ENCODE measurements around the gene THAP8. TPM values are rescaled to one million over a fixed set of nuclear protein-coding genes. Genes with fewer than 3 reads are reported as not detected.
A peak's percentile ranks its signal among the peaks of the same experiment; 100 is the strongest.

Gene THAP8
- polyA plus RNA-seq, 12 donors, result 5.8 to 17.9 (median 8.1) TPM; not detected in 1

DNA sequence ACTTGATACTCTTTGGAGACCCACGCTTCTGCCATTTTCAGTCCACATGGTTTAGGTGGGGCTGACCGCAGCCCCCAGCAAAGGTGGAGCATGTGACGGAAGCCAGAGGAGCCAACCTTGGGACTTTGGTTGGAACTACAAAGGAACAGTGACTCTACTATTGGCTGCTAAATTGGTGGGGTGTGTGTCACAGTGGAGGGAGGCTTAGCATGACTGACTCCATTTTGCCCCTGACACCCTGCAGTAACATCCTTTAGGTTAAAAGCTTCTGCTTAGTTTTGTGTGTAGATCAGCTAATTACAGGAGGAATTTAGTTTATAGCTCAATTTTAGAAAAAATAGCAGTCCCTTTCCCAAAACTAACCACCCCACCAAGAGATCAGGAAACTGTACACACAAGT is 52.5 kb downstream of the THAP8 start:
- DNase-seq, result no peak

DNA sequence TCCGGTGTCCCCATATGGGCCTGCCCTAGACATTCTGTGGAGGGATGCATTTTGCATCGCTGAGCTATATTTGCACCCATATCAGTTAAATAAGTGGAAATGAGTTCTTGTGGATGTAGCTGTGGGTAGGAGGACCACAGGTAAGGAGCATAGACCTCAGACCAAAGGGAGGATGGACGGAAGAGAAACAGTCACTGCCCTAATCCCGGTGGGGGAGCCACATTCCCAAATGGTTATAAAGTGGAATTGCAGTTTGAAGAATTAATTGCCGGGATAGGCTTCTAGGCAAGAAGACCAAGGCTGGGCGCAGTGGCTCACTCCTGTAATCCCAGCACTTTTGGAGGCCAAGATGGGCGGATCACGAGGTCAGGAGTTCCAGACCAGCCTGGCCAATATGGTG is 57.3 kb downstream of the THAP8 start:
- no peak for DNase-seq

- DNase-seq, result peak; percentile 93
These were observed 58.8 kb downstream of the THAP8 start, which contains the start of gene SDHAF1 for GRCh38 chr19:35995048-35995993. Gene SDHAF1, plus strand, starts transcription at chr19:35995188. Its CDS starts 87 bp downstream, at chr19:35995275.

DNA sequence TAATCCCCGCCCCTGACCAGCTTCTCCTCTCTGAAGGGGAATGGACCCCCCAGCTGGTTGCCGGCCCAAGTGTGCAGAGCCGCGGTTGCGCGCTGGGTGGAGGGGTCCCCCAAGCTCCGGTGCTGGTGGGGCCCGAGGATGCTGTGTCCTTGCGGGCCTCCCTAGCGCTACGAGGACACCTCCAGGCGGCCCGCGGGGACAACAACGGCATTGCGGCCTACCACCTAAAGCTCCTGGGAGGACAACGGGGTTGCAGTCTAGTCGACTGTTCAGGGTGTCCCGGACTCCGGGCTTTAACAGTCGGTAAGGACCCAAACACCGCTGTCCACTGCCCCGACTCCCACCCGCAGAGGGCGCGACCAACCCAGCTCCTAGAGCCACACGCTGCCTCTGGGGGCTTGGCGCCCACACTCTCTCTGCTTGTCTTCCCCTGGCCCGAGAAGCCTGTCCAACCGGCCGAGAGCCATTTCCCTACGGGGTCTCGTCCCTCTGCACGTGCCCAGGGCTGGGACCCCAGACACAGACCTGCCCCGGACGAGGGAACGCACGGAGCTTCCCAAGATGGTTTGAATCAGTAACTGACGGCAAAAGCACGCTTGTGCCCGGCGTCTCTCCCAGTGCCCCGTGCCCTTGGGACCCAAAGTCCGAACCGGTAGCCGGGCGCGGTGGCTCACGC is 60.0 kb downstream of the THAP8 start:
- no peak for DNase-seq

GRCh38 chr19:35992907-35993765 is 60.9 kb downstream of the THAP8 start:
- DNase-seq, result no peak

GRCh38 chr19:35991731-35992450 is 62.2 kb downstream of the THAP8 start:
- DNase-seq, result no peak

DNA sequence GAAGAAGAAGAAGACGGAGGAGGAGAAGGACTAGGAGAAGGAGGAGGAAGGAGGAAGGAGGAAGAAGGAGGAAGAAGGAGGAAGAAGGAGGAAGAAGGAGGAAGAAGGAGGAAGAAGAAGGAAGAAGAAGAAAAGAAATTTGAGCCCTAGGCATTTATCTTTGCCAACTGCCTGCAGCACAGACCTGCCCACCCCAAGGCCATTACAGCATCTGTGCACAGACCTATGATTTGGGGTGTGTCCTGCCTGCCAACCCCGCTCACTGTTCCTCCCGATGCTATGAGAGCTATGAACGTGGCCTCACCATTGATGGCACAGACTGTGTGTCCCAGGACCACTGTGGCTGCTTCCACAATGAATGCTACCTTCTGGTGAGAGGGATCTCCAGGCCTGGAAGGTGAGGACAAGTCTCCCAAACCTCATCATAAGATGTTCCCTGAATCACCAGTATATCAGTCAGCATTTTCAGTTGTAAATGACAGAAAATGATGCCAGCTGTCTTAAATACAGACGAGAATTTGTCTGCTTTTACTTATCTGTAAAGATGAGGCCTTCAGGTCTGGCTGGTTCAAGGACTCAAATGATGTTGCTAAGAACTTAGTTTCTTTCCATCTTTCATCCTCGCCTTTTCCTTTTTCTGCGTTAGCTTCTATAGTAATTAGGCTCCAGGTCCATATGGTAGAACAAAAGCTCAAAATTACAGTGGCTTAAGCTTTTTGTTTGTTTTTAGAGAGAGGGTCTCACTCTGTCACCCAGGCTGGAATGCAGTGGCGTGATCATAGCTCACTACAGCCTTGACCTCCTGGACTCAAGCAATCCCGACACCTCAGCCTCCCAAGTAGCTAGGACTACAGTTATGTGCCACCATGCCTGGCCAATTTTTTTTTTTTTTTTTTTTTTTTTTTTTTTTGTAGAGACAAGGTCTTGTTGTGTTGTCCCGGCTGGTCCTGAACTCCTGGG is 63.0 kb downstream of the THAP8 start:
- DNase-seq, result no peak

- no peak for DNase-seq
These were observed 63.9 kb downstream of the THAP8 start for GRCh38 chr19:35990156-35990555.

DNA sequence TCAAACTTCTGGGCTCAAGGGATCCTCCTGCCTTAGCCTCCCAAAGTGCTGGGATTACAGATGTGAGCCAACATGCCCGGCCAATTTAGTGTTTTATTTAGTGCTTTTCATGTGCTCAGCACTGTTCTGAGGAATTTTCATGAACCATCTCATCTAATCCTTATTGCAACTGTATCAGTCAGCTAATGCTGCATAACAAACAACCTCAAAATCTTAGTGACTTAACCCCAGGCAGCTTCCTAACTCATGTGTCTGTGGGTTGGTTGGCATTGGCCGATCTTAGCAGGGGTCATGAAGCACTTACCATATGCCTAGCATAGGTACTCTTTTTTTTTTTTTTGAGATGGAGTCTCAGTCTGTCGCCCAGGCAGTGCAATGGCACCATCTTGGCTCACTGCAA is 65.3 kb downstream of the THAP8 start:
- DNase-seq, result no peak

GRCh38 chr19:35987571-35987896 is 66.6 kb downstream of the THAP8 start:
- no peak for DNase-seq

DNA sequence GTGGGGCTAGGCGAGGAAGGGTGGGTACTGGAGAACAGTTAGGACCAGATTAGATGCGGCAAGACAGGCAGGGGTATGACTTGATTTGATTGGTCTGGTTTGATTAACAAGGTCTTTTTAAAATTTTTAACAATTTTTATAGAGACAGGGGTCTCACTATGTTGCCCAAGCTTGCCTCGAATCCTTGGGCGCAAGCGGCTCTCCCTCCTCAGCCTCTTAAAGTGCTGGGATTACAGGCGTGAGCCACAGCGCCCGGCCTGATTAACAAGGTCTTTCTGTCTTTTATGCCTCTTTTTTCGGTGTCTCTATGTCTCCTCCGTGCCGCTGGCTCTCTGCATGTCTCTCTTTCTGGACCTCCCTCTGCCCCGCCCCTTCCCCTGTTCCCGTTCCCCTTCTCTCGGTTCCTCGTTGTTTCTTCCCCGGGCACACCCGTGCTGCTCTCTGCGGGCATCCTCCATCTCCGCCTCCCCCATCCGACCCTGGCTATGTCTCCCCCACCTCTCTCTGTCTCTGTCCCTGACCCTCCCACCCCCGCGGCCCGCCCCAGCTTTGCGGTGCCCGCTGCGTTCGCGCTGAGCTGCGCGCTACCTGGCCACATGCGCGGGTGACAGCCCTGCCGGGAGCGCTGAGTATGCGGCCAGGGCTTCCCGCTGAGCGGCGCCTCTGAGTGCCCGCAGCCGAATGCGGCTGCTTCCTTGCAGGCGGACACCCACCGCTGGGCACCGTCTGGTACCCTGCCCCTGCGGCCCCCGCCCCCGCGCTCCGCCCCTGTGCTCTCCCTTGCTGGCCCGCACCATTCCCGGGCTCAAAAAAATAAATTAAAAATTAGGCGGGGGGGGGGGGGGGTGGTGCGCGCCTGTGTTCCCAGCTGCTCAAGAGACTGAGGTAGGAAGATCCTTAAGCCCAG is 67.2 kb downstream of the THAP8 start:
- DNase-seq, result no peak

GRCh38 chr19:35986111-35986510 is 68.0 kb downstream of the THAP8 start:
- no peak for DNase-seq

Other genes starting within 250 kb of the THAP8 start
- under 1 TPM in 1 of 12 donors, not detected in 11; 0.80 TPM for gene PRODH2, start 241.4 kb downstream of the THAP8 start, polyA plus RNA-seq (ENCODE audit: insufficient read length in 12 of 12)
- gene NPHS1, start 201.8 kb downstream of the THAP8 start, polyA plus RNA-seq (ENCODE audit: insufficient read length in 12 of 12), result under 1 TPM in 9 of 12 donors, not detected in 3; 0.06 to 0.97 (median 0.29) TPM
- under 1 TPM in 10 of 12 donors, not detected in 2; 0.18 to 0.55 (median 0.27) TPM for gene KIRREL2, start 197.4 kb downstream of the THAP8 start, polyA plus RNA-seq (ENCODE audit: insufficient read length in 12 of 12)
- gene APLP1, start 185.7 kb downstream of the THAP8 start, polyA plus RNA-seq (ENCODE audit: insufficient read length in 12 of 12), result 10 to 100 TPM in 1 of 12 donors, 1 to 10 TPM in 10, not detected in 1; 3.4 to 33.6 (median 5.8) TPM
- gene NFKBID, start 153.7 kb downstream of the THAP8 start, polyA plus RNA-seq (ENCODE audit: insufficient read length in 12 of 12), result 1 to 10 TPM in 6 of 12 donors, under 1 TPM in 4, not detected in 2; 0.82 to 8.5 (median 1.3) TPM
- 1 to 10 TPM in 10 of 12 donors, not detected in 2; 3.1 to 7.7 (median 5.1) TPM for gene HCST, start 151.8 kb downstream of the THAP8 start, polyA plus RNA-seq (ENCODE audit: insufficient read length in 12 of 12)
- 10 to 100 TPM in 11 of 12 donors, not detected in 1; 11.8 to 33.6 (median 12.5) TPM for gene TYROBP, start 146.0 kb downstream of the THAP8 start, polyA plus RNA-seq (ENCODE audit: insufficient read length in 12 of 12)
- 10 to 100 TPM in 1 of 12 donors, 1 to 10 TPM in 10, not detected in 1; 4.2 to 13.9 (median 7.6) TPM for gene LRFN3, start 117.9 kb downstream of the THAP8 start, polyA plus RNA-seq (ENCODE audit: insufficient read length in 12 of 12)
- gene SDHAF1, start 59.1 kb downstream of the THAP8 start, polyA plus RNA-seq (ENCODE audit: insufficient read length in 12 of 12), result 10 to 100 TPM in 9 of 12 donors, 1 to 10 TPM in 2, not detected in 1; 9.1 to 24.4 (median 10.9) TPM
- 1 to 10 TPM in 1 of 12 donors, under 1 TPM in 10, not detected in 1; 0.08 to 6.3 (median 0.65) TPM for gene SYNE4, start 45.5 kb downstream of the THAP8 start, polyA plus RNA-seq (ENCODE audit: insufficient read length in 12 of 12)
- 10 to 100 TPM in 2 of 12 donors, 1 to 10 TPM in 8, not detected in 2; 6.7 to 13.1 (median 7.8) TPM for gene ALKBH6, start 40.1 kb downstream of the THAP8 start, polyA plus RNA-seq (ENCODE audit: insufficient read length in 12 of 12)
- gene CLIP3, start 21.4 kb downstream of the THAP8 start, polyA plus RNA-seq (ENCODE audit: insufficient read length in 12 of 12), result 10 to 100 TPM in 11 of 12 donors, not detected in 1; 13.4 to 88.9 (median 18.1) TPM
- gene WDR62, start 612 bp upstream of the THAP8 start, polyA plus RNA-seq (ENCODE audit: insufficient read length in 12 of 12), result 1 to 10 TPM in 11 of 12 donors, not detected in 1; 2.2 to 4.9 (median 3.1) TPM
- gene OVOL3, start 56.9 kb upstream of the THAP8 start, polyA plus RNA-seq (ENCODE audit: insufficient read length in 12 of 12), result not detected
- gene POLR2I, start 60.6 kb upstream of the THAP8 start, polyA plus RNA-seq (ENCODE audit: insufficient read length in 12 of 12), result 10 to 100 TPM in 10 of 12 donors, not detected in 2; 29.0 to 50.0 (median 39.8) TPM
- gene TBCB, start 61.2 kb upstream of the THAP8 start, polyA plus RNA-seq (ENCODE audit: insufficient read length in 12 of 12), result 10 to 100 TPM in 11 of 12 donors, not detected in 1; 54.6 to 85.5 (median 75.2) TPM
- 100 to 1,000 TPM in 11 of 12 donors, not detected in 1; 277 to 639 (median 505) TPM for gene CAPNS1, start 85.8 kb upstream of the THAP8 start, polyA plus RNA-seq (ENCODE audit: insufficient read length in 12 of 12)
- 100 to 1,000 TPM in 10 of 12 donors, 10 to 100 TPM in 1, not detected in 1; 89.0 to 273 (median 210) TPM for gene COX7A1, start 98.2 kb upstream of the THAP8 start, polyA plus RNA-seq (ENCODE audit: insufficient read length in 12 of 12)
- 1 to 10 TPM in 10 of 12 donors, not detected in 2; 4.8 to 9.2 (median 6.3) TPM for gene ZNF565, start 160.4 kb upstream of the THAP8 start, polyA plus RNA-seq (ENCODE audit: insufficient read length in 12 of 12)
- 10 to 100 TPM in 11 of 12 donors, not detected in 1; 52.2 to 87.8 (median 74.5) TPM for gene ZNF146, start 160.8 kb upstream of the THAP8 start, polyA plus RNA-seq (ENCODE audit: insufficient read length in 12 of 12)

Measured in muscle of arm (tissue), 12 donors.